Rectal smooth muscle tissue (tissue), 1 donor: Measurements from ENCODE around the gene CSNK1G1.

Experiments used
- H3K27ac ChIP-seq: one replicate; pipeline ENCODE4 v1.7.0; 2013; ENCODE audit warnings: low read depth, low read length, inconsistent platforms
- H3K27me3 ChIP-seq: one replicate; pipeline ENCODE4 v1.7.0; 2013; ENCODE audit warnings: low read length; ENCODE audit not compliant: control insufficient read depth, insufficient read depth
- H3K36me3 ChIP-seq: one replicate; pipeline ENCODE4 v1.7.0; 2013; ENCODE audit warnings: low read length; ENCODE audit not compliant: control insufficient read depth, insufficient read depth
- H3K4me1 ChIP-seq: one replicate; pipeline ENCODE4 v1.7.0; 2013; ENCODE audit warnings: low read length; ENCODE audit not compliant: control insufficient read depth, insufficient read depth
- H3K4me3 ChIP-seq: one replicate; pipeline ENCODE4 v1.7.0; 2013; ENCODE audit warnings: low read length
- H3K9ac ChIP-seq: one replicate; pipeline ENCODE4 v1.7.0; 2013; ENCODE audit warnings: low read length

Gene CSNK1G1

DNA sequence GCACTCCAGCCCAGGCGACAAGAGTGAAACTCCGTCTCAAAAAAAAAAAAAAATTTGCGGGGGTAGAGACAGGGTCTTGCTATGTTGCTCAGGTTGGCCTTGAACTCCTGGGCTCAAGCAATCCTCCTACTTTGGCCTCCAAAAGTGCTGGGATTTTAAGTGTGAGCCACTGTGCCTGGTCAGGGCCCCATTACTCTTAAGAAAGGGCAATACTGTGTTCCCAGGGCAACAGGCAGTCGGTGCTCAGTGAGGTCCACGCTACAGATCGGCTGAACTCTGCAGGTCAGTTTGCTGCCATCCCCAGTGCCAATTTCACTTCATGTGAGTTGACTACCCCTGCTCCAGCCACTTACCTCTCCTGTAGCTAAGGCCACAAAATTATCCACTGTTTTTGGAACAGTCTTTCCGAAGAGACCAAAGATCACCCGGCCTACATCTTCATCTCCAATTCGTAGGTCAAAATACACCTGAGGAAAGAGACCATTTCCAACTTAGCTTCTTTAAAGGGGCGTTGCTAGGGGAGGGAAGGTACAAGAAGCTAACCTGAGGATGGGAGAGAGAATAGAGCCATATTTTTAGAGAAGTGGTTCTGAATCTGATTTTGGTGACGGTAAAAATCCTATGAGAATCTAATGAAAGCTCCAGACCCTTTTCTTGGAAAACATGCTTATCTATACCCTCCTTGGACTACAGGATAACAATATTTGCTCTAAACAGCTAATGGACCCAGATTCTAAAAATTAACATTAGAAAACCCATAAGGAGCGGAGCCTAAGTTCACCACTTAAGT, 194.1 kb downstream of the CSNK1G1 start:
- peak overlapping the region; percentile 39 for H3K9ac ChIP-seq
- H3K4me3 ChIP-seq, result peak overlapping the region; percentile 91
- no peaks in the 10 kb centered on the region for H3K27me3 ChIP-seq
- peaks cover 7% of the 10 kb centered on the region for H3K4me1 ChIP-seq
- H3K36me3 ChIP-seq, result peaks cover 31% of the 10 kb centered on the region
- peak overlapping the region; percentile 86 for H3K27ac ChIP-seq

DNA sequence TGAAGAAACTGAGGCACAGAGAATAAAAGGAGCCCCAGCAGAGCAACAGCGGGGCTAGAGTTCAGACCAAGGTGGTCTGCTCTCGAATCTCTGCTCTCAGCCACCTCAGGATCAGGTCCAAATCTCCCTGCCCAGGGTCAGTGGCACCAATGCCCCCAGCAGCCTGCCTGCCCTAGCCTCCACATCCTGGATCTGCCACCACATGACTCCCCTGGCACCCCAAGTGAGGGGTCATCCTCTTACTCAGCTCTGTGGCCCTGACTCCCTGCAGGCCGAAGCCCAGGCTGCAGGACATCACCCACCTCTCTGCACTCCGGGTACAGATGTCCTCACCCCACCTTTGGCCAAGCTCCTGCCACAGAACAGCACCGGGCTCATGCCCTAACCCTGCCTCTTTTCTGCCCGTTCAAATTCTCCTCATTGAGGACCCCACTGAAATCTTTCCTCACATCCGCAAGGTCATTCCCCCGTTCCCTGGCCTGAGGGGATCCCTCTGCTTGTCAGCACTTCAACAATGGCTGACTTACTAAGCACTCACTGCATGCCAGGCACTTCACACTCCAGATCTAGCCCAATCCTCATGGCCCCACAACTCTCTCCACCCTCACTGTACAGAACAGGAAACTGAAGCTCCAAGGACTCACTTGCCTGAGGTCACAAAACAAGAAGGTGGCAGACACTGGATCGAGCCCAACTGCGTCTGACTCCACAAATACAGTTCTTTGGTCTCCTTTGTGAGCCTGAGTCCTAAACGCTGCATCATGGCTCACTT, 197.4 kb downstream of the CSNK1G1 start:
- H3K9ac ChIP-seq, result no peak overlapping the region
- H3K36me3 ChIP-seq, result peaks cover 43% of the 10 kb centered on the region
- H3K27ac ChIP-seq, result no peak overlapping the region
- no peak overlapping the region for H3K4me3 ChIP-seq
- no peaks in the 10 kb centered on the region for H3K27me3 ChIP-seq
- peaks cover 9% of the 10 kb centered on the region for H3K4me1 ChIP-seq

DNA sequence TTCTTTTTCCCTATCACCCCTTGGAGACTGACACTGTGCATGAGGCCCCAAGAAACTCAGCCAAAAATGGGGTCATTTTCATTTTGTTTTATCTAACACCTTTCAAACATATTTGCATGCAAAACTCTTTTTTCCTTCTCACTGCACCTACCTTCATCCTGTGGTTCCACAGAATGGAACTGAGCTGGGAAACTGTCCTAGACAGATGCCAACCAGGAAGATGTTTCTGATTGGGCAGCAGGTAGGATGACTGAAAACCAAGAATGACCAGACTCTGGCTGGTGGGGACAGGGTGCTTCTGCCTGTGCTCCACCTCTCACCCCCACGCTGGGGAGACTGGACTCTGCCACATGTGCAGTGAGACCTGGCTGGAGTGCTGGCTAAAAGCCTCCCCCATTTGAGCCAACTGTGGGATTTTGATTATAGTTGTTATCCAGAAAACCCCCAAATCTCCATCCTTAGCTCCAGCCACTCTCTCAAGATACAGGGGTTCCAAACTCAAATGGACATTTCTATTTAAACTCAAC, 198.3 kb downstream of the CSNK1G1 start:
- Histone ChIP-seq H3K27me3 (peaks cover 6% of the 10 kb centered on the region), H3K4me3 (no peak overlapping the region), H3K9ac (no peak overlapping the region), H3K36me3 (peaks cover 43% of the 10 kb centered on the region), H3K27ac (no peak overlapping the region), H3K4me1 (peaks cover 9% of the 10 kb centered on the region)

DNA sequence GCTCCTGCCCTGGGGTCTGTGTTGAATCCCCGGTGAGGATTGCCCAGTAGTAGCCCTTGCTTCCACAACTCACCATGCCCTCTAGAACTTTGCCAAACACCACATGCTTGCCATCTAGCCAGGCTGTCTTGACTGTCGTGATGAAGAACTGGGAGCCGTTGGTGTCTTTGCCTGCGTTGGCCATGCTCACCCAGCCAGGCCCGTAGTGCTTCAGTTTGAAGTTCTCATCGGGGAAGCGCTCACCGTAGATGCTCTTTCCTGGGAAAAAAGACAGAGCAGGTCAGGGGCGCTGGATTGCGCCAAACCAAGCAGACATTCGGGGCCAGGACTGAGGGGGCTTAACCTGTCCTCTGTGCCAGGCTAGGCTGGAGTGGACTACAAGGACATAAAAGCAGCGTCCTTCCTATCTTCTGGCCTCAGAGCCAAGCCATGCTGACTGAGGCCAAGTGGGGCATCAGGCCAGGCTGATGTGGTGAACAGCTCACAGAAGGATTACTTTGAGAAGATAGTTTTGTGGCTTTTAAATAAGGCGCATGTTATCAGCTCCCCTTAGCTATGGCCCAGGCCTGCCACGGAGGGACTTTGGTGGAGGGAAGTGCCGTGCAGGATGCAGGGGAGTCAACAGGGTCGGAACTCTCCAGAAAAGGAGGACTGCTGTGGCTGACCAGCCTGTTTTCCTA, 199.2 kb downstream of the CSNK1G1 start:
- Histone ChIP-seq H3K36me3 (peaks cover 43% of the 10 kb centered on the region), H3K4me1 (peaks cover 6% of the 10 kb centered on the region), H3K27me3 (peaks cover 8% of the 10 kb centered on the region), H3K9ac (no peak overlapping the region), H3K4me3 (no peak overlapping the region), H3K27ac (no peak overlapping the region)

DNA sequence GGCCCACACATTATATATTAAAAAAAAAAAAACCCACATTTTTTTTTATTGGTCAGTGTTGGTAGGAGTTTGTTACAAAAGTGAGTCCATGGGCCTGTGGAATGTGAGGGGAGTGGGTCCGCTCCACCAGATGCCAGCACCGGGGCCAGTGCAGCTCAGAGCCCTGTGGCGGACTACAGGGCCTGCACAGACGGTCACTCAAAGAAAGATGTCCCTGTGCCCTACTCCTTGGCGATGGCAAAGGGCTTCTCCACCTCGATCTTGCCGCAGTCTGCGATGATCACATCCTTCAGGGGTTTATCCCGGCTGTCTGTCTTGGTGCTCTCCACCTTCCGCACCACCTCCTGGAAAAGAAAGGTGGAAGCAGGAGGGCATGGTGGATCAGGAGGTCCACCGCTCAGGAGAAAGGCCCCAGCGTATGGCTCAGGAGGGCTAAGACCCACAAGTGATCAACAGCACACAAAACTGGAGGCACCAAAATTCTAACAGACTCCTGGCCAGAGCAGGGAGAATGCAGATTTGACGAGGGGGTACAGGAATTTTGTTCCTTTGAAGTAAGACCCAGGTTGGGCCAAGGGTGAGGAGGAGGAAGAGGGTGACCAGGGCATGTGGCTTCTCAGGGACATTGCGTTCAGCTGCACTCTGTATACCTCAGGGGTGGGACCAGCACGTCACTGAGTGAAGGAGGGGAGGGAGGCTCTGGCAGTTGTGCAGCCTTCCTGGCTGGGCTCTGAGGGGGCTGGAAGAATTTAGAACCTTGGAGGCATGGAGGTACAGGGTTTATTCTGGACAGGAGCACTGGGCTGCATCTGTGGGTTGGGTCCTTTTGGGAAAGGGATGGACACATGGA, 199.9 kb downstream of the CSNK1G1 start:
- Histone ChIP-seq H3K36me3 (peaks cover 43% of the 10 kb centered on the region), H3K27ac (no peak overlapping the region), H3K9ac (no peak overlapping the region), H3K4me3 (no peak overlapping the region), H3K4me1 (peaks cover 4% of the 10 kb centered on the region), H3K27me3 (peaks cover 8% of the 10 kb centered on the region)

DNA sequence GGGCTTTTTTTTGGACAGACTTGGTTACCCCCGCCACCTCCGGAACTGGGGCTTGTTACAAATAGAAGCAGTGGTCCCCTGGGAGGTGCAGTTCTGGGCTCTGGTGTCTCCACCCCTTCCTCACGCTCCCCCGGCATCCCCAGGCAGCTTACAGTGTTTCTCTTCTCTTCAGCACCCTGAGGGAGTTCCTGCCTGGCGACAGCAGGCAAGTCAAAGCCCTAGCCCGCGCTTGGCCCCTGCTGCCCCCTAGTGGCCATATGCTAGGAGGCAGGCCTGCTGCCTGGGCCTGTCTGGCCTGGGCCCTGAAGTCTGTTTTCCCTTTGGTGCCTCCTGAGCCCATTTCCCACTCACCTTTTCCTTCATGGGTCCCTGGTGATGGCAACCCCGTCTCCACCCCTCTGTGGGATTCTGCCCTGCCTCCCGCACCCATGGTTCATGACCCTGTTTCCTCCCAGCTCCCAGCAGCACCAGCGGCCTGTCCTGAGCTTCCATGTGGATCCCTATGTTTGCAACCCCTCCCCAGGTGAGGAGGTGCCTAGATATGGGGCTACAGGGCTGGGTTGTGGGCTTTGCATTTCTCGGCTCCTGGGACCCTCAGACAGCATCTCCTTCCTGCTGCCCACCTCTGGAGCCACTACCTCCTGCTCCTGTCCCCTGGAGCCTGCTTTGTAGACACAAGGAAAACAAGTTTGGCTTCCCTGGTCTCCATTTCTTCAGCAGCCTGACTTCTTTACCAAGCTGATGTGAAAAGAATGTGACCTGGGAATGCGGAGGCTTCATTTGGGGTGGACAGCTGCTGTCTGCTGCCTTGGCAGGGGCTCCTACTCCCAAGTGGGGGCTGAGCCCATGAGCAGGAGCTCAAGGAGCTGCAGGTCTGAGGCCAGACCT, 202.2 kb downstream of the CSNK1G1 start:
- H3K27ac ChIP-seq, result no peak overlapping the region
- peak overlapping the region; percentile 25 for H3K4me3 ChIP-seq
- H3K36me3 ChIP-seq, result peaks cover 29% of the 10 kb centered on the region
- peaks cover 4% of the 10 kb centered on the region for H3K4me1 ChIP-seq
- no peak overlapping the region for H3K9ac ChIP-seq
- peaks cover 8% of the 10 kb centered on the region for H3K27me3 ChIP-seq

DNA sequence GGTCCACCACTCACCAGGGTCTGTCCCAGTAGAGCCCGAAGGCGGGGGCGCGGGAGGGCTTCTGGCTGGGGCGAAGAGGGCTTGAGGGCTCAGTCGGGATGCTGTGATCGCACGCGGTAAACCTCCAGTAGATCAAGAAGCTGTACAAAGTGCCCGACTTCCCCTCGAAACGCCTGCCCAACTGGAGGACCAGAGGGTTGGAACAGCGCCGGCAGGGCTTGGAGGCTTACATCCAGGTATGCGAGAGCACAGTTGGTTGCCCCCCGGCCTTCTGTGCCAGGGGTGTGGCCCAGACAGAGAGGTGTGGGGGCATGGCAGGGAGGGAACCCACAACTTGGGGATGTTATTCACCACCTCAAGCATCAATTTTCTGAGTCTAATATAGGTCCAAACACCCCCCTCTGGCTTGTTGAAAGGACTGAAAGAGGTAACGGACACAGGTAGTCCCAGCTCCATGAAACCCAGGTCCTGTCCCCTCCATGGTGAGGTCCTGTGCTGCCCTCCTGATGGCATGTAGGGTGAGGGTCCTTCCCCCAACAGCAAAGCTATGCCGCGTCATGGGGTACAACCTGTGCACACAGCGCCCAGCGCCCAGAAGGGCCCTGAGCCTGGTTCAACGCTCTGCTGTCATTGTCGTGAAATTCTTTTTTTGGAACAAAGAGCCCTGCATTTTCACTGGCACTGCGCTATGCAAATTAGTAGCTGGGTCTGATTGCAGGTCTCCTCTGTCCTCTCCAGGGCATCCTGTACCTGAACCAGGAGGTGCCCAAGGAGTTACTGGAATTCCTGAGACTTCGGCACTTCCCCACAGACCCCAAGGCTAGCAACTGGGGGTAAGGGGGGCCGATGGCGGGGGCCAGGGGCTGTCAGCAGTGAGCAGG, 203.2 kb downstream of the CSNK1G1 start:
- peaks cover 8% of the 10 kb centered on the region for H3K27me3 ChIP-seq
- peaks cover 20% of the 10 kb centered on the region for H3K36me3 ChIP-seq
- peaks cover 4% of the 10 kb centered on the region for H3K4me1 ChIP-seq
- no peak overlapping the region for H3K9ac ChIP-seq
- no peak overlapping the region for H3K27ac ChIP-seq
- H3K4me3 ChIP-seq, result peak overlapping the region; percentile 46

DNA sequence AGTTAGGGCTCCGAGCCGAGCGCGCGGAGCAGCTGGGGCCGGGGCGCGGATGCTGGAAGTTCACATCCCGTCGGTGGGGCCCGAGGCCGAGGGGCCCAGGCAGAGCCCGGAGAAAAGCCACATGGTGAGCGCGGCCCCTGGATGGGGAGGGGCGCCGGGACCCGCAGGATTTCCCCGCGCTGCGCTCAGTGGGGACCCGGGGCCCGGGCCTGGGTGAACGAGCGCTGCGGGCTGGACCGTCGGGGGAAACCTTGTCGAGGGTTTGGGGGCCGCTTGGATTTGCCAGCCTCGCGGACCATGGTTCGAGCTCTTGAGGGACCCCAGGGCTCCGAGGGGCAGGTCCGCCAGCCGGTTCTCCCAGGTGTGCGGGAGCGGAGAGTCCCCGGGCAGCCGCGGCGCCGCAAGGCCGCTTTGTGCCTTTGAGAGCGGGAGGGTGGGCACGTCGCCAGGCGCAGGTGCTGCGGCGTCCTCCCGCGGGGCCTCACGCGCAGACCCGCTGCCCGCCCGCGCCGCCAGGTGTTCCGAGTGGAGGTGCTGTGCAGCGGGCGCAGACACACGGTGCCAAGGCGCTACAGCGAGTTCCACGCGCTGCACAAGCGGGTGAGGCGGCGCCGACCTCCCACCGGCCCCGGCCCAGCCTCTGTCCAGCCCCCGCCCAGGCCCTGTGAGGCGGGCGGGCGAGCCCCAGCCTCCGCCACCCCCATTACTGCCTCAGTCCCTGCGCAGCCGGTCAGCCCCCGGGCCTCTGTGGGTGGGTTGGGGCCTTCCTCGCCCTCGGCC, 204.1 kb downstream of the CSNK1G1 start, which contains the start of gene SNX22:
Gene SNX22 (plus strand): TSS at position 5 of the 780 bp plus-strand sequence. CDS start 45 bp downstream, at position 50.
- Histone ChIP-seq H3K9ac (no peak within 1 kb of the TSS), H3K4me3 (peak within 1 kb of the TSS; percentile 46), H3K36me3 (peaks cover 12% of the 10 kb centered on the region), H3K4me1 (peaks cover 4% of the 10 kb centered on the region), H3K27ac (no peak within 1 kb of the TSS), H3K27me3 (peaks cover 8% of the 10 kb centered on the region)

DNA sequence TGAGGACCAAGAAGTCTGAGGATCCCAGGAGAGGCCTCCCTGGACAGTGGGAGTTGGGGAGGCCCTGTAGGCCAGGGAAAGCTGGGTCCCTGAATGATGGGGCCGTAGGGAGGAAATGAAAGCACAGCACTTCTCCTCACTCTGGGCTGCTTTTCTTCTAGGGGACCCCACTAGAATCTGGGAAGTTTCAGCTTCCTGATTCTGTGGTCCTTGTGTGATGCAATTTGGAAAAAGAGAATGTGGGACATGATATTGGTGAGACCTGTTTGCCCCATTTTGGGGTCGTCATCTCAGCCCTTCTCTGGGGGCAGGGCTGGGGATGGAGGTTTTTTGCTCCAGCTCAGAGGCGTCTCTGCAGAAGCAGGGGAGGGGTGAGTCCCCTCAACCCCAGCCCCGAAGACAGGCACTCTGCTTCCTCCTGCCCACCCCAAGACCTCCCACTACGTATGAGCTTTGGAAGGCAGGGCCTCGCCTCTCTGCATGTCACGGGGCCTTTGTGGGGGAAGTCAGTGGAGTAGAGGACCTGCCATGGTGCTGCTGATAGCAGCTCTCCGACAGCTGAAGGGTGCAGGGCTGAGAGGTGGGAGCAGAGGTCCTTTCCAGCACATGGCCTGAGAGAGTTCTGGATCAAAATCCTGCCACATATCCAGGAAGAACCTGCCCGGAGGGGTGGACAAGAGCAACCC, 205.9 kb downstream of the CSNK1G1 start:
- Histone ChIP-seq H3K9ac (no peak overlapping the region), H3K4me1 (peaks cover 4% of the 10 kb centered on the region), H3K27me3 (peaks cover 8% of the 10 kb centered on the region), H3K4me3 (no peak overlapping the region), H3K27ac (no peak overlapping the region), H3K36me3 (no peaks in the 10 kb centered on the region)
